Posterior vena cava (tissue), 2 donors: ENCODE measurements around the gene GATAD2A. TPM values are rescaled to one million over a fixed set of nuclear protein-coding genes. Genes with fewer than 3 reads are reported as not detected.
"Not testable (repeated sequence)": the region's sequence is repeated elsewhere in the genome, so short reads cannot be mapped to it uniquely, and the experiment has no call there.

Experiments used
- DNase-seq: peaks from one replicate; pipeline ENCODE4 v3.0.0-alpha.2; 2020; ENCODE audit warnings: low spot score
- intact Hi-C, 2 donors: fragments of 100-400 bp; cut with DNase I; formaldehyde crosslinking; loops; one replicate each; pipeline versions ENCODE4 v1.14.1 to v1.14.2; 2022 to 2023
- long read RNA-seq, 2 donors: library from polyadenylated mRNA; unstranded; transcript quantifications; one replicate each; pipeline ENCODE4 v2.0.0, GENCODE V29; 2020 to 2021
- total RNA-seq, 2 donors: library from RNA; stranded (reverse); fragmentation: NEBNext Ultra II Directional; extraction: Animal tissue kit (Norgen Biotek cat#: 25700); gene quantifications; one replicate each; pipeline ENCODE4 v1.2.1, GENCODE V29; 2021
- donor health status: DM: yes; HTN: yes; CAD: no.
- donor health status: DM: yes; HTN: yes; CAD: no.

GATAD2A gene
- total RNA-seq, result 10 to 100 TPM; 54.3 to 70.9 TPM
- long read RNA-seq, donor 1, partial matches to known transcripts, result 2 of 13 reads
- long read RNA-seq, donor 1, other reads (novel, unspliced or antisense), result 11 of 13 reads
- long read RNA-seq, donor 2, partial matches to known transcripts, result 16 of 33 reads
- long read RNA-seq, donor 2, other reads (novel, unspliced or antisense), result 17 of 33 reads

GRCh38 chr19:19404879-19405860 lies at the start of gene GATAD2A:
TSS of gene GATAD2A (plus strand) at chr19:19405675. CDS start at chr19:19465346, 59,671 bp downstream.
- intact Hi-C loops, result no loop called here
- peak; percentile 99 for DNase-seq

GRCh38 chr19:19356500-19356899 lies 49.0 kb upstream of the GATAD2A start:
- DNase-seq, result no peak
- intact Hi-C loops, result no loop called here

GRCh38 chr19:19356901-19357566 lies 48.4 kb upstream of the GATAD2A start:
- intact Hi-C loops, result no loop called here

GRCh38 chr19:19361075-19361594 lies 44.3 kb upstream of the GATAD2A start:
- intact Hi-C loops, result no loop called here
- DNase-seq, result peak; percentile 93

More at GRCh38 chr19:19356901-19357566, 48.4 kb upstream of the GATAD2A start:
- no peak for DNase-seq

- DNase-seq, result no peak
- intact Hi-C loops, result no loop called here
Observed at GRCh38 chr19:19362075-19362474, 43.4 kb upstream of the GATAD2A start.

GRCh38 chr19:19366434-19367396 lies 38.8 kb upstream of the GATAD2A start:
- DNase-seq, result no peak
- intact Hi-C loops, result loop anchor here (1.0 to 5.0 kb wide), 2 partner anchors 32 to 126 kb away; no protein-coding TSS in a partner anchor

- intact Hi-C loops, result loop anchor here (5.0 kb wide), 1 partner anchor 124 kb away; no protein-coding TSS in a partner anchor
- DNase-seq, result no peak
Observed at GRCh38 chr19:19368087-19368486, 37.4 kb upstream of the GATAD2A start.

GRCh38 chr19:19371059-19371458 lies 34.4 kb upstream of the GATAD2A start:
- DNase-seq, result no peak
- intact Hi-C loops, result no loop called here

GRCh38 chr19:19372656-19373416 lies 32.6 kb upstream of the GATAD2A start:
- no peak for DNase-seq
- intact Hi-C loops, result no loop called here

GRCh38 chr19:19379527-19379926 lies 25.9 kb upstream of the GATAD2A start:
- intact Hi-C loops, result no loop called here
- DNase-seq, result no peak

- DNase-seq, result not testable (repeated sequence)
- intact Hi-C loops, result loop anchor here in 1 of 2 donors (5.0 kb wide), 1 partner anchor 107 kb away; no protein-coding TSS in a partner anchor
Observed at GRCh38 chr19:19380316-19380715, 25.2 kb upstream of the GATAD2A start.

- no peak for DNase-seq
Observed at GRCh38 chr19:19381007-19381926, 24.2 kb upstream of the GATAD2A start.

GRCh38 chr19:19382118-19382517 lies 23.4 kb upstream of the GATAD2A start:
- DNase-seq, result no peak
- intact Hi-C loops, result loop anchor here in 1 of 2 donors (5.0 kb wide), 1 partner anchor 105 kb away; no protein-coding TSS in a partner anchor

More at GRCh38 chr19:19381007-19381926, 24.2 kb upstream of the GATAD2A start:
- intact Hi-C loops, result loop anchor here in 1 of 2 donors (5.0 kb wide), 1 partner anchor 106 kb away; no protein-coding TSS in a partner anchor

GRCh38 chr19:19384486-19384885 lies 21.0 kb upstream of the GATAD2A start:
- intact Hi-C loops, result loop anchor here in 1 of 2 donors (5.0 kb wide), 1 partner anchor 103 kb away; no protein-coding TSS in a partner anchor
- DNase-seq, result no peak

- intact Hi-C loops, result no loop called here
- peak; percentile 100 for DNase-seq
Observed at GRCh38 chr19:19385131-19385895, 20.2 kb upstream of the GATAD2A start.
